Endodermal cell (in vitro differentiated cells): ENCODE data around the gene PSTPIP2. TPM values are rescaled to one million over a fixed set of nuclear protein-coding genes. Genes with fewer than 3 reads are reported as not detected.

Experiments
- DNase-seq: peaks from one replicate; pipeline ENCODE4 v3.0.0-alpha.2; 2017
- H3K27ac ChIP-seq: 2 replicates; pipeline ENCODE4 v1.5.1; 2013; ENCODE audit warnings: mild to moderate bottlenecking, low read depth, low read length, moderate library complexity
- H3K27me3 ChIP-seq: 2 replicates; pipeline ENCODE4 v1.6.1; 2013; ENCODE audit warnings: mild to moderate bottlenecking, low read length, moderate library complexity; ENCODE audit not compliant: insufficient read depth, control insufficient read depth, poor library complexity, severe bottlenecking
- H3K36me3 ChIP-seq: 2 replicates; pipeline ENCODE4 v1.7.0; 2013; ENCODE audit warnings: mild to moderate bottlenecking, low read length, moderate library complexity; ENCODE audit not compliant: control insufficient read depth, insufficient read depth
- H3K4me1 ChIP-seq: one replicate; pipeline ENCODE4 v1.7.0; 2013; ENCODE audit warnings: low read length; ENCODE audit not compliant: control insufficient read depth, insufficient read depth
- H3K4me3 ChIP-seq: 2 replicates; pipeline ENCODE4 v1.5.1; 2013; ENCODE audit warnings: mild to moderate bottlenecking, low read length, moderate library complexity
- H3K9ac ChIP-seq: 2 replicates; pipeline ENCODE4 v1.6.1; 2013; ENCODE audit warnings: mild to moderate bottlenecking, low read length, moderate library complexity; ENCODE audit not compliant: poor library complexity, severe bottlenecking; ENCODE audit errors: extremely low read depth
- H3K9me3 ChIP-seq: 2 replicates; pipeline ENCODE4 v1.6.1; 2013; ENCODE audit warnings: mild to moderate bottlenecking, low read length, moderate library complexity; ENCODE audit not compliant: control insufficient read depth
- H3K27ac Mint-ChIP-seq: 2 replicates; pipeline ENCODE4 v1.8.0; 2020; ENCODE audit warnings: mixed read lengths
- H3K27me3 Mint-ChIP-seq: 2 replicates; pipeline ENCODE4 v1.8.0; 2021; ENCODE audit warnings: mild to moderate bottlenecking, mixed read lengths; ENCODE audit not compliant: insufficient read depth
- H3K36me3 Mint-ChIP-seq: 2 replicates; pipeline ENCODE4 v1.8.0; 2020; ENCODE audit warnings: low read depth, mixed read lengths
- H3K4me1 Mint-ChIP-seq: 2 replicates; pipeline ENCODE4 v1.8.0; 2020; ENCODE audit warnings: mixed read lengths
- H3K4me3 Mint-ChIP-seq: 2 replicates; pipeline ENCODE4 v1.8.0; 2020; ENCODE audit warnings: mild to moderate bottlenecking, moderate library complexity, mixed read lengths
- H3K9me3 Mint-ChIP-seq: 2 replicates; pipeline ENCODE4 v1.8.0; 2020; ENCODE audit warnings: mild to moderate bottlenecking, mixed read lengths
- WGBS, 2 experiments: methylation state at CpG; one replicate each; pipeline versions ENCODE4 v1.1.5 to v1.1.7; 2013; ENCODE audit warnings: missing lambda C conversion rate in 2 of 2, mixed read lengths in 1 of 2; ENCODE audit not compliant: insufficient coverage in 1 of 2, insufficient read length in 1 of 2; 5-methylcytosine and 5-hydroxymethylcytosine counted together
- total RNA-seq, 2 donors: library from RNA; stranded (reverse); fragmentation: NEBNext Ultra II Directional in 1 of 2; extraction: Animal tissue kit (Norgen Biotek cat#: 25700) in 1 of 2; gene quantifications; 2 replicates in 1 of 2; 3 replicates in 1 of 2; pipeline ENCODE4 v1.2.1, GENCODE V29; 2021
- TF ChIP-seq, protein P1 (sequence below): fragments of 200-600 bp; sonication (generic); conservative IDR thresholded peaks from 2 replicates; pipeline ENCODE4 v1.5.0; 2021; ENCODE audit warnings: antibody characterized with exemption, mild to moderate bottlenecking

Gene PSTPIP2
- total RNA-seq, 2 donors from 2014 or later = 10.6 to 10.8 TPM

DNA sequence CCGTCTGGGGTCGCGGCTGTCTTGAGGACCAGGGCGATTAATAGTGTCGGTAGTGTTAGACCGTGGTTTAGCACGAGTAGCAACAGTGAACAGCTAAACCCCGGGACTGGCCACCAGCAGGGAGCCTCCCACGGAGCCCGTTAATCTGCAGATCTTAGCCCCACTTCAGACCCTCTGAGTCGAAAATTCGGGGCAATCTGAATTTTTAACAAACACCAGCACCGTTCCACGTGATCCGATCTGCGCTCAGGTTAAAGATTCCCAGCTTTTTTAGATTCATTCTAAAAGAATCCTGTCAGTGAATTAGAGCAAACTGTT lies 26.5 kb upstream of the PSTPIP2 start:
- H3K36me3 ChIP-seq = peaks cover 24% of the 10 kb centered on the region
- H3K9ac ChIP-seq = peak overlapping the region; percentile 95
- TF ChIP-seq, protein P1, sequence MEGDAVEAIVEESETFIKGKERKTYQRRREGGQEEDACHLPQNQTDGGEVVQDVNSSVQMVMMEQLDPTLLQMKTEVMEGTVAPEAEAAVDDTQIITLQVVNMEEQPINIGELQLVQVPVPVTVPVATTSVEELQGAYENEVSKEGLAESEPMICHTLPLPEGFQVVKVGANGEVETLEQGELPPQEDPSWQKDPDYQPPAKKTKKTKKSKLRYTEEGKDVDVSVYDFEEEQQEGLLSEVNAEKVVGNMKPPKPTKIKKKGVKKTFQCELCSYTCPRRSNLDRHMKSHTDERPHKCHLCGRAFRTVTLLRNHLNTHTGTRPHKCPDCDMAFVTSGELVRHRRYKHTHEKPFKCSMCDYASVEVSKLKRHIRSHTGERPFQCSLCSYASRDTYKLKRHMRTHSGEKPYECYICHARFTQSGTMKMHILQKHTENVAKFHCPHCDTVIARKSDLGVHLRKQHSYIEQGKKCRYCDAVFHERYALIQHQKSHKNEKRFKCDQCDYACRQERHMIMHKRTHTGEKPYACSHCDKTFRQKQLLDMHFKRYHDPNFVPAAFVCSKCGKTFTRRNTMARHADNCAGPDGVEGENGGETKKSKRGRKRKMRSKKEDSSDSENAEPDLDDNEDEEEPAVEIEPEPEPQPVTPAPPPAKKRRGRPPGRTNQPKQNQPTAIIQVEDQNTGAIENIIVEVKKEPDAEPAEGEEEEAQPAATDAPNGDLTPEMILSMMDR = no peak
- peaks cover 24% of the 10 kb centered on the region for H3K36me3 Mint-ChIP-seq
- H3K4me3 Mint-ChIP-seq = peak overlapping the region; percentile 98
- H3K4me3 ChIP-seq = peak overlapping the region; percentile 97
- WGBS, 2 experiments = 12 to 23% methylated on average over 16 of the region's 16 CpGs
- H3K27ac Mint-ChIP-seq = peak overlapping the region; percentile 98
- H3K27ac ChIP-seq = peak overlapping the region; percentile 77
- no peaks in the 10 kb centered on the region for H3K9me3 Mint-ChIP-seq
- no peaks in the 10 kb centered on the region for H3K27me3 ChIP-seq
- H3K4me1 Mint-ChIP-seq = peaks cover 15% of the 10 kb centered on the region
- H3K27me3 Mint-ChIP-seq = no peaks in the 10 kb centered on the region
- DNase-seq = no peak
- H3K9me3 ChIP-seq = no peaks in the 10 kb centered on the region
- H3K4me1 ChIP-seq = no peaks in the 10 kb centered on the region

DNA sequence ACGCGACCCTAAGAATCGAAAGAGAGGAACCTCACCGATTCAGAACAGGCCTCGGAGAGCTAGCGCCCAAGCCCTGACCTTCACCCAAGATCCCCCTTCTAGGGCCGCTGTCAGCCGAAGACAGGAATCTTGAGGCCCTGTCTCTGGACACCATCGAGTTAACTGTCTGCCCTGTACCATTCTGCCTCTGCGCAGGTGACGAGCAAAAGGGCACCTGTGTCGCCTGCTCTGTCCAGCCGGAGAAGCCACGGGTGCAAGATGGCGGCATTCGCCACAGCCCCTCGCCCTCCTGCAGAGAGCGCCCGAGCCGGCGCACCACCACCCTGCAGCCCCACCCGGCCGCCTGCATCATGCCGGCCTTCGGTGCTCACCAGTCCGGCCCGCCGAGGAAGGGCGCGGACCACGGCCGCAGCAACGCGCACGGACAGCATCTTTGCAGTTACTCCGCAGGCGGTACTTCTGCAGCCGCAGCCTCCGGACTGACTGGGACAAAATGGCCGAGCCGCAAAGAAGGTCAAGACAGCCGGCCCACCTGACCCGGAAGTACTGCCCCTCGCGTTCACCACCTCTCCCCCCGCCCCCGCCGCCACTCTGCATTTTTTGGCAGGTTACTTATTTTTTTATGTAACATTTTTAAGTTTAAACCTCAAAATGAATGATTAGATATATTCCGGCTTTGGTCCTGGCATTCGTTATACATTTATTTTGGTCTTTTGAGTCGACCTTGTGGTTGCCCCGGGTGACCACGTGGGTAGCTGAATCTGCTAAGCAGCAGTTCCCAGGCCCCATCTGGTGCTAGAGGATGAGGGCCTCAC lies 25.9 kb upstream of the PSTPIP2 start, which contains the start of gene ATP5F1A:
Gene ATP5F1A, minus strand, starts transcription at position 496 of the 815 bp plus-strand sequence. Its CDS starts 65 bp downstream, at position 431.
- peak within 1 kb of the TSS; percentile 95 for H3K9ac ChIP-seq
- no peaks in the 10 kb centered on the region for H3K27me3 Mint-ChIP-seq
- peak within 1 kb of the TSS; percentile 98 for H3K4me3 Mint-ChIP-seq
- no peaks in the 10 kb centered on the region for H3K9me3 Mint-ChIP-seq
- TF ChIP-seq, protein P1 = no peak
- WGBS, 2 experiments = 0% methylated on average over 28 to 48 of the region's 53 CpGs
- H3K4me1 ChIP-seq = no peaks in the 10 kb centered on the region
- H3K36me3 ChIP-seq = peaks cover 29% of the 10 kb centered on the region
- peak within 1 kb of the TSS; percentile 88 for H3K27ac ChIP-seq
- H3K36me3 Mint-ChIP-seq = peaks cover 29% of the 10 kb centered on the region
- peak within 1 kb of the TSS; percentile 98 for H3K27ac Mint-ChIP-seq
- peak; percentile 94 for DNase-seq
- H3K4me3 ChIP-seq = peak within 1 kb of the TSS; percentile 97
- H3K27me3 ChIP-seq = no peaks in the 10 kb centered on the region
- H3K4me1 Mint-ChIP-seq = peaks cover 15% of the 10 kb centered on the region
- H3K9me3 ChIP-seq = no peaks in the 10 kb centered on the region

DNA sequence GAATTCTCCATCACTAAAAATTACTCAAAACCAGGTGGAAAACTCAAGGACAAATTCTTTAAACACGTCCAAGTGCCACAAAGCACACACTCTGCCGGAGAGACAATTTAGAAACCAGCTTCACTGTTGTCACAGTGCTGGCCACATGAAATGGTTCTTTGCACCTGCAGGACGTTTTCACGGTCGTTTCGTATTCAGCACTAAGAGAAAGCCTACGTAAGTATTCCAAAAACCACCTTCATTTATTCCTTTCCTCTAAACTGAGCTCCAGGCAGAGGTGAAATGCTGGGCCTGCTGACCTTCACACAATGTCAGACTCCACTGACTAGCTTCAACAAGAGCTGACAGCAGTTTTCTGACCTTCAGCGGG lies 25.4 kb upstream of the PSTPIP2 start:
- Mint-ChIP-seq H3K4me1 (peaks cover 15% of the 10 kb centered on the region), H3K36me3 (peaks cover 35% of the 10 kb centered on the region), H3K9me3 (no peaks in the 10 kb centered on the region), H3K27ac (peak overlapping the region; percentile 98), H3K27me3 (no peaks in the 10 kb centered on the region), H3K4me3 (peak overlapping the region; percentile 98)
- Histone ChIP-seq H3K9ac (peak overlapping the region; percentile 95), H3K27me3 (no peaks in the 10 kb centered on the region), H3K27ac (peak overlapping the region; percentile 88), H3K9me3 (no peaks in the 10 kb centered on the region), H3K4me3 (peak overlapping the region; percentile 97), H3K4me1 (no peaks in the 10 kb centered on the region), H3K36me3 (peaks cover 35% of the 10 kb centered on the region)
- TF ChIP-seq, protein P1 = no peak
- 0 to 2% methylated on average over 7 to 8 of the region's 8 CpGs for WGBS, 2 experiments
- DNase-seq = no peak
